Stimulated activated CD4-positive, alpha-beta T cell treated with anti-CD3 and anti-CD28 coated beads, Interleukin-1b, Interleukin-23, amount 100 ng/mL, for 1 hour (primary cell): ENCODE measurements around the gene AGPAT2.
"Not testable (repeated sequence)": the region's sequence is repeated elsewhere in the genome, so short reads cannot be mapped to it uniquely, and the experiment has no call there.

Experiments used
- DNase-seq, 2 donors: peaks; one replicate each; pipeline ENCODE4 v3.0.0-alpha.2; 2020; ENCODE audit warnings: low read depth in 2 of 2

The AGPAT2 gene

GRCh38 chr9:136720251-136720897 lies 33.1 kb upstream of the AGPAT2 start:
- no peak for DNase-seq

GRCh38 chr9:136719195-136719880 lies 32.1 kb upstream of the AGPAT2 start:
- no peak for DNase-seq

DNA sequence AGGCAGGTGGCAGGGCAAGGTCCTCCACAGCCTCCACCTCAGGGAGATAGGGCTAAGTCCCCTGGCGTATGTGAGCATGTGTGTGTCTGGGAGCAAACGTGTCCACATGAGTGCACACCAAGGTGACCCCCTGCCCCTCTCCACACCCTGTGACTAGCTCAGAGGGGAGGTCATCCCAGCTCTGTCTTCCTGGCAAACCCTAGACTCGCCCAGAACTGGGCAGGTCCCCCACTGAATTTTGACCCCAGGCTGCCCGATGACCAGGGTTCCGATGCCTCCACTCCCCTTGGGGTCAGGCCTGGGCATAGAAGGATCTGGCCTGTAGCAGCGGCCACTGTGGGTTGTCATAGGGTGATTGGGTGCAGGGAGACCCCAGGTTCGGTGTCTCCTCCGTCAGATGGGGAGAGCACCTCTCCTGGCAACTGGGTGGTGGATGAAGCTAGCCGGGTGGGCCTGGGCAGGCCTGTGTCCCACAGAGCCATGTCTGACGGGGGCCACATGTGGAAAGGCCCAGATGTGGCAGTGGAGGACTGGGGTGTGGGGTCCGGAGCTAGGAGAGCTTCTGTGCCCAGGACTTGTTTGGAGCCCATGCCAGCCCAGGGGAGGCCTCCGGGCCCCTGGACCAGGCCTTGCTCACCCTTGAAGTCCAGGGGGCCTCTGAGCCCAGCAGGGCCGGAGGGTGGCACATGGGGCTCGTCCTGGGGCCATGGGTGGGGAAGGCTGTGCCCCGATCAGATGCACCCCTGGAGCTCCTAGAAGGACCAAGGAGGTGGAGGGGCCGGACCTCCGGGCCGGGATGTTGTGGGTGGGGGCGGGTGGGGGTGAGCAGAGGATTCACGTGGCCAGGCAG lies 31.3 kb upstream of the AGPAT2 start:
- no peak for DNase-seq

DNA sequence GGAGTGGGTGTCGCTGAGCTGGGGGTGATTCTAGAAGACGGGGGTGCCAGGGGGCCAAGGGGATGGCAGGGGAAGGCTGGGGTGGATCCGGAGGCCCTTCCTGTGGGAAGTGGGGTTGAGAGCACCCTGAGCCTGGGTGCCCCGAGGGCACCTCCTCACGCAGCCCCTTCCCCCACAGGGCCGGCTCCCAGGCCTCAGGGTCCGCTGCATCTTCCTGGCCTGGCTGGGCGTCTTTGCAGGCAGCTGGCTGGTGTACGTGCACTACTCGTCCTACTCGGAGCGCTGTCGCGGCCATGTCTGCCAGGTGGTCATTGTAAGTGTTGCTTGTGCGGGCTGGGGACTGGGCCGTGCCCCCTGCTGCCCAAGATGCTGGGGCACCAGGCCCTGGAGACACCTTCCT lies 30.1 kb upstream of the AGPAT2 start:
- DNase-seq = no peak

DNA sequence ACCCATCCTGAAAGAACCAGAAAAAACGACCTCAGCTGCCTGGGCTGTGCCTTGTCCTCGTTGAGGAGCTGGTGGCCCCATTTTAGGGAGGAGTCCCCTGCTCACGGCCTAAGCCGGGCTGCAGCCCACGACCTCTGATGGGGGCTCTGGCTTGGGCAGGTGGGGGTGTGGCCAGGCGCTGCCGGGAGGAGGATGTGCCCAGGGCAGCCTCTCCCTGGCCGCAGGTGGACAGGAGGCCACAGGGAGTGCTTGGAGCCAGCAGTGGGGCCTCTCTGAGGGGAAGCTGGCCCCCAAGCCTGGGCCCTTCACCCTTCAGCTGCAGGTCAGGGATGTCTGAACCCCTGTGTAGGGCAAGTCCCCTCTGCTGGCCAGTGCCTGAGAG lies 27.6 kb upstream of the AGPAT2 start:
- no peak for DNase-seq

GRCh38 chr9:136714096-136714892 lies 27.0 kb upstream of the AGPAT2 start:
- no peak for DNase-seq

- DNase-seq = no peak
These were observed 26.3 kb upstream of the AGPAT2 start for GRCh38 chr9:136713550-136713949.

- no peak for DNase-seq
These were observed 25.7 kb upstream of the AGPAT2 start for GRCh38 chr9:136712690-136713544.

- DNase-seq = no peak
These were observed 24.8 kb upstream of the AGPAT2 start, which contains the start of gene DIPK1B for GRCh38 chr9:136711751-136712689. DIPK1B (plus strand) TSS chr9:136712572; CDS start chr9:136712666, 94 bp downstream.

GRCh38 chr9:136711219-136711648 lies 24.0 kb upstream of the AGPAT2 start:
- not testable (repeated sequence) for DNase-seq

- no peak for DNase-seq
These were observed 23.3 kb upstream of the AGPAT2 start for GRCh38 chr9:136710543-136710942.

DNA sequence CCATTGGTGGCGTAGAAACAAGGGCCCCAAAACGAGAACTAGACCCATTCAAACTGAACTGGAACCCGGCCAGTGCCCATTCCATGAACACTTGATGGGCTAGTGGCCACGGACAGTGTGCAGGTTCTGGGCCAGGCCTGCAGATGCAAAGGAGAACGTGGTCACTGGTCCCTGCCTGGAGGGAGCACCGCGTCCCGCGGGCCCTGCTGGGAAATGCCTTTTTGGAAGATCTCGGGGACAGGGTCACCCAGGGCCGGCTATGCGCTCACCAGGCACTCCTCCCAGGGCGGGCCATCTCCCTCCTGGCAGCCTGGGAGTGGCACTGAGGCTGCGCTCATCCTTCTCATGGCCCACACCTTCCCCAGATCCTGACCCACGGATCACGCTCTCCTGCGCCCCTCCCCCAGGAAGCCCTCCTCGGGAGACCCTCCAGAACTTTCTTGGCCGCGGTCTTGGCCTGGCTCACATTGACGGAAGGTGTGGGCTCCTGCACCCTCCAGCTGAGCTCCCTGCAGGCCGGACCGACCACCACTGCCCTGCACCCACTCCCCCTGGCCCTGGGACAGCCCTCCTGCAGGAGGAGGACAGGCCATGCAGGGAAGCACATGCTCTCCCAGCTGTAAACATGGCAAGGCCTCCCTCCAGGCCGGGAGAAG lies 22.3 kb upstream of the AGPAT2 start:
- no peak for DNase-seq

DNA sequence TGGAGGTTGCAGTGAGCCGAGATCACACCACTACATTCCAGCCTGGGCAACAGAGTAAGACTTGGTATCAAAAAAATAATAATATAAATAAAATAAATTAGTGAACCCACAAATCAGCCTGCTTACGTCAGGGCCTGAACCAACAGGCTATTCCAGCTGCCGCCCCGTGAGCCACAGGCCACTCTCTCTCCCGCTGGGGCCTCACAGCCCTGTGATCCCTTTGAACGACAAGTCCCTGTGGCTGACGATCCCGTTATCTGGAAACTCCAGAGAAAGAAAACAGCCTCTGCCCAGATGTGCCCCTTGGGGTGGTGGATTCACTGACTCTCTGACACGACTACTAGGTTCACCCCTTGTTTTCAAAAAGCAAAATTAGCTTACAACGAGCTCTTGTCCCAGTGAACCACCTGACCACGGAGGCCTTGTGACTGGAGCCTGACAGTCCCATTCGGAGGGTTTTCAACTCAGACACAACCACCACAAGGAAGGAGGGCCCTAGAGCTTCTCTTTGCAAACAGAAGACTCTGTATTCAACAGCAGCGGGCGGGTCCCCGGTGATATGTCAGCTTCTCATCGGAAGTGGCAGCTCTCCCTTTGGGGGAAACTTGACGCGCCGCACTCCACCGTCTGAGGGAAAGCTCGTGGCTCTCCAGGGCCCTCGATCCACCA lies 20.7 kb upstream of the AGPAT2 start:
- no peak for DNase-seq

DNA sequence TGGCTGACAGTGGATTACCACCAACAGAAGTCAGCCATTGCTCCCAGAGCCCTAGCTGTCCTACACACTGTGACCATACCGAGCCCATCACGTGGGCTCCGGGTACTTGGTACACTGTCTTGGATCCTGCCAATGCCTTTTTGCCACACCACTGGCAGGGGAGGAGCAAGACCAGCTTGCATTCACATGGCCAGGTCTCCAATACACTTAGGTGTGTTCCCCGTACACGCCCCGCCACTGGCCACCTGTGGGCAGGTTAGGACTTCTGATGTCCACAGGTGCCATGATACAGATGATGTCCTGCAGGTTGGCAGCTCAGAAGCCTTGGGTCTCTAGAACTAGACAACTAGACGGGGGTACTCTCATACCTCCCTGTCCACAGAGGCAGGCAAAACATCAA lies 19.8 kb upstream of the AGPAT2 start:
- DNase-seq = no peak

GRCh38 chr9:136705564-136705963 lies 18.3 kb upstream of the AGPAT2 start:
- no peak for DNase-seq

DNA sequence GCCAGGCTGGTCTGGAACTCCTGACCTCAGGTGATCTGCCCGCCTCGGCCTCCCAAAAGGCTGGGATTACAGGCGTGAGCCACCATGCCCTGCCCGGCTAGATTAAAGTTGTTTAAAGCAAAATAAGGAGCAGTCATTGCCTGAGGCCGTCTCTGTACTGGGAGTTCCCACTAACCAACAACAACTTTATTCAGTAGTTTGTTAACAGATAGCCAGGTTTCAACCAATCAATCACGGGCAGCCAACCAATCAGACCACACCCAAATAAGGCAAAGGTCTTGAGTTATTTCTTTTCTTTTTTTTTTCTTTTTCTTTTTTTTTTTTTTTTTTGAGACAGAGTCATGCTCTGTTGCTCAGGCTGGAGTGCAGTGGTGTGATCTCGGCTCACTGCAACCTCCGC lies 17.5 kb upstream of the AGPAT2 start:
- DNase-seq = not testable (repeated sequence)

GRCh38 chr9:136703276-136703860 lies 16.1 kb upstream of the AGPAT2 start:
- DNase-seq = no peak

GRCh38 chr9:136701668-136702053 lies 14.4 kb upstream of the AGPAT2 start:
- no peak for DNase-seq
